ENCODE measurements around the gene NTN3. TPM values are rescaled to one million over a fixed set of nuclear protein-coding genes. Genes with fewer than 3 reads are reported as not detected.

NTN3 gene
- total RNA-seq, 1 experiment from 2014 or later, result 0.39 TPM

- Mint-ChIP-seq H3K27me3 (ENCODE audit: insufficient read depth, unreplicated experiment) (no peaks in the 10 kb centered on the region), H3K4me1 (ENCODE audit: low read depth, unreplicated experiment) (peaks cover 9% of the 10 kb centered on the region), H3K9me3 (ENCODE audit: unreplicated experiment) (no peaks in the 10 kb centered on the region), H3K4me3 (ENCODE audit: unreplicated experiment) (no peak overlapping the region), H3K27ac (ENCODE audit: unreplicated experiment) (no peak overlapping the region), H3K36me3 (ENCODE audit: insufficient read depth, unreplicated experiment) (peaks cover 90% of the 10 kb centered on the region)
- Histone ChIP-seq H3K4me1 (0 out of 2 replicates have a peak, but pooled peaks cover 4% of the 10 kb centered on the region), H3K4me3 (ENCODE audit: low read depth, low read length) (no peak overlapping the region), H3K27me3 (replicated peaks; ENCODE audit: control insufficient read depth, insufficient read depth, low read length) (no peaks in the 10 kb centered on the region), H3K36me3 (ENCODE audit: control insufficient read depth, insufficient read depth, low read length) (no peaks in the 10 kb centered on the region; the same call in 1 of the 2 replicates), H3K9me3 (no peaks in the 10 kb centered on the region)
- POLR2A ChIA-PET, result no interaction called here
- BruUV-seq (replicated peaks), result no TSS peak
- DNase-seq, result no peak
- TF ChIP-seq CTCF (IDR thresholded peaks at IDR 0.05; ENCODE audit: insufficient read depth in 1 of 2, low read depth in 1 of 2, low read length in 1 of 2, severe bottlenecking in 1 of 2, unreplicated experiment in 1 of 2), result no peak
- intact Hi-C loops (cut with micrococcal nuclease; ENCODE audit: unreplicated experiment), result no loop called here
- CTCF ChIA-PET, result no interaction called here
These were observed 15.8 kb upstream of the NTN3 start for GRCh38 chr16:2455081-2455845.

GRCh38 chr16:2456551-2457153, 14.4 kb upstream of the NTN3 start:
- CTCF ChIA-PET, result no interaction called here
- no peaks in the 10 kb centered on the region; the same call in 1 of the 2 replicates for H3K36me3 ChIP-seq (ENCODE audit: control insufficient read depth, insufficient read depth, low read length)
- peaks cover 87% of the 10 kb centered on the region for H3K36me3 Mint-ChIP-seq (ENCODE audit: insufficient read depth, unreplicated experiment)

GRCh38 chr16:2457267-2457666, 13.8 kb upstream of the NTN3 start:
- Mint-ChIP-seq H3K36me3 (ENCODE audit: insufficient read depth, unreplicated experiment) (peaks cover 87% of the 10 kb centered on the region), H3K4me1 (ENCODE audit: low read depth, unreplicated experiment) (peaks cover 9% of the 10 kb centered on the region), H3K4me3 (ENCODE audit: unreplicated experiment) (no peak overlapping the region), H3K27ac (ENCODE audit: unreplicated experiment) (no peak overlapping the region), H3K9me3 (ENCODE audit: unreplicated experiment) (no peaks in the 10 kb centered on the region), H3K27me3 (ENCODE audit: insufficient read depth, unreplicated experiment) (no peaks in the 10 kb centered on the region)
- no peaks in the 10 kb centered on the region for H3K9me3 ChIP-seq
- CTCF ChIA-PET, result no interaction called here
- H3K27me3 ChIP-seq (replicated peaks; ENCODE audit: control insufficient read depth, insufficient read depth, low read length), result no peaks in the 10 kb centered on the region
- peaks cover 12% of the 10 kb centered on the region for H3K4me1 ChIP-seq
- intact Hi-C loops (cut with micrococcal nuclease; ENCODE audit: unreplicated experiment), result no loop called here
- no peak for TF ChIP-seq CTCF (IDR thresholded peaks at IDR 0.05; ENCODE audit: insufficient read depth in 1 of 2, low read depth in 1 of 2, low read length in 1 of 2, severe bottlenecking in 1 of 2, unreplicated experiment in 1 of 2)
- no peaks in the 10 kb centered on the region; the same call in 1 of the 2 replicates for H3K36me3 ChIP-seq (ENCODE audit: control insufficient read depth, insufficient read depth, low read length)
- BruUV-seq (replicated peaks), result no TSS peak
- H3K4me3 ChIP-seq (ENCODE audit: low read depth, low read length), result no peak overlapping the region
- no peak for DNase-seq
- POLR2A ChIA-PET, result no interaction called here

More at GRCh38 chr16:2456551-2457153, 14.4 kb upstream of the NTN3 start:
- no peaks in the 10 kb centered on the region for H3K27me3 ChIP-seq (replicated peaks; ENCODE audit: control insufficient read depth, insufficient read depth, low read length)
- Mint-ChIP-seq H3K27ac (ENCODE audit: unreplicated experiment) (no peak overlapping the region), H3K27me3 (ENCODE audit: insufficient read depth, unreplicated experiment) (no peaks in the 10 kb centered on the region), H3K9me3 (ENCODE audit: unreplicated experiment) (no peaks in the 10 kb centered on the region), H3K4me3 (ENCODE audit: unreplicated experiment) (no peak overlapping the region), H3K4me1 (ENCODE audit: low read depth, unreplicated experiment) (peaks cover 9% of the 10 kb centered on the region)
- BruUV-seq (replicated peaks), result no TSS peak
- intact Hi-C loops (cut with micrococcal nuclease; ENCODE audit: unreplicated experiment), result no loop called here
- TF ChIP-seq CTCF (IDR thresholded peaks at IDR 0.05; ENCODE audit: insufficient read depth in 1 of 2, low read depth in 1 of 2, low read length in 1 of 2, severe bottlenecking in 1 of 2, unreplicated experiment in 1 of 2), result no peak
- H3K4me3 ChIP-seq (ENCODE audit: low read depth, low read length), result no peak overlapping the region
- H3K4me1 ChIP-seq, result peaks cover 12% of the 10 kb centered on the region
- H3K9me3 ChIP-seq, result no peaks in the 10 kb centered on the region
- DNase-seq, result no peak
- POLR2A ChIA-PET, result no interaction called here

Measured in Caco-2 (cell line).